Measurements from ENCODE around the gene ZFP90. TPM values are rescaled to one million over a fixed set of nuclear protein-coding genes. Genes with fewer than 3 reads are reported as not detected.
"Not testable (repeated sequence)": the region's sequence is repeated elsewhere in the genome, so short reads cannot be mapped to it uniquely, and the experiment has no call there.

Gene ZFP90
- polyA plus RNA-seq (2012; ENCODE audit: missing spikeins) = 15.0 TPM

- TF ChIP-seq POLR2A (IDR thresholded peaks at IDR 0.05; ENCODE audit: low read depth, low read length) (peak; percentile 65; the same call in 1 of the 2 replicates), POLR2AphosphoS5 (IDR thresholded peaks at IDR 0.05; ENCODE audit: low read depth, low read length) (peak; percentile 36; the same call in 1 of the 2 replicates), TAF1 (IDR thresholded peaks at IDR 0.05; ENCODE audit: borderline replicate concordance, low read depth, low read length) (0 out of 2 replicates have a peak, but pooled peaks have one; percentile 45)
- FAIRE-seq = peak; percentile 86
- DNase-seq (ENCODE audit: insufficient read length) = peak; percentile 97
These were observed at the start of gene ZFP90 for GRCh38 chr16:68538880-68539701. Gene ZFP90, plus strand, starts transcription at chr16:68539291. Its CDS starts 502 bp downstream, at chr16:68539793.

- TF ChIP-seq TAF1 (IDR thresholded peaks at IDR 0.05; ENCODE audit: borderline replicate concordance, low read depth, low read length) = no peak
- TF ChIP-seq POLR2A (IDR thresholded peaks at IDR 0.05; ENCODE audit: low read depth, low read length) = no peak
- DNase-seq (ENCODE audit: insufficient read length) (no peak), FAIRE-seq (no peak)
These were observed 48.7 kb upstream of the ZFP90 start for GRCh38 chr16:68490358-68490757.

DNA sequence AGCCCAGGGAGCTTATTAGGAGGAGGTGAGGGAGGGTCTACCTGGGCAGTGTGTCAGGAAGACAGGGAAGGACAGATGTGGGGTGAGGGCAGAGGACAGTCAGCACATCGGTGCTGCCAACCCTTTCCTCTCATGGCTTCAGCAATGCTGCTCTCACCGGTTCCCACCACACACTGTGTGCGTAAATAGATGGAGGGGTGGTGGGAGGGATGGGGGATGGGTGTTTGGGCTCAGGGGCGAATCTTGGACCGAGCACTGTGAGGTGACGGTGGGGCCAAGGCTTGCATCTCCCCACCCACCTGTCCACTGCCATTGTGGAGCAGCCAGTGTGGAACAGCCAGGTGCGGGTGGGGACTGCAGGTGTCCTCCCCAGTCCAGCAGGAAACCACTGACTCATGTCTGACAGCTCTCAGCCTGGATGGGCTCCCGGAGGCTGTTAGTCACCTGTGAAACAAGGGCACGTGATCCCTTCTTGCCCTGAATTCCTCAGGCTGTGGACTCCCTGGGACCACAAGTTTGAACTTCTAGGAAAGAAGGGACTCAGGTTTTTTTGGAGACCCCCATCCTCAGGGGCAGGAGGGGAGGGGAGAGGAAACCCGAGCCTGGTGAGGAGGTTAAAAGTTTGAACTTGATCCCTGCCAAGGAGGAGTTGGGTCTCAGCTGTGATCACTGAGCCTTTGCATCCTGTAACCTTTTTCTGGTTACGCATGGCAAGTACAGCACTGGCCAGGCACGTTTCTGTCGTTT lies 48.1 kb upstream of the ZFP90 start:
- DNase-seq (ENCODE audit: insufficient read length) (peak; percentile 42), FAIRE-seq (peak; percentile 87)
- no peak for TF ChIP-seq TAF1 (IDR thresholded peaks at IDR 0.05; ENCODE audit: borderline replicate concordance, low read depth, low read length)
- no peak for TF ChIP-seq POLR2A (IDR thresholded peaks at IDR 0.05; ENCODE audit: low read depth, low read length)
- TF ChIP-seq POLR2AphosphoS5 (IDR thresholded peaks at IDR 0.05; ENCODE audit: low read depth, low read length) = no peak

GRCh38 chr16:68491576-68491950 lies 47.5 kb upstream of the ZFP90 start:
- FAIRE-seq (no peak), DNase-seq (ENCODE audit: insufficient read length) (no peak)
- TF ChIP-seq TAF1 (IDR thresholded peaks at IDR 0.05; ENCODE audit: borderline replicate concordance, low read depth, low read length) (no peak), POLR2AphosphoS5 (IDR thresholded peaks at IDR 0.05; ENCODE audit: low read depth, low read length) (no peak), POLR2A (IDR thresholded peaks at IDR 0.05; ENCODE audit: low read depth, low read length) (no peak)

GRCh38 chr16:68492151-68492542 lies 46.9 kb upstream of the ZFP90 start:
- TF ChIP-seq POLR2A (IDR thresholded peaks at IDR 0.05; ENCODE audit: low read depth, low read length) = no peak
- FAIRE-seq = no peak
- DNase-seq (ENCODE audit: insufficient read length) = no peak

DNA sequence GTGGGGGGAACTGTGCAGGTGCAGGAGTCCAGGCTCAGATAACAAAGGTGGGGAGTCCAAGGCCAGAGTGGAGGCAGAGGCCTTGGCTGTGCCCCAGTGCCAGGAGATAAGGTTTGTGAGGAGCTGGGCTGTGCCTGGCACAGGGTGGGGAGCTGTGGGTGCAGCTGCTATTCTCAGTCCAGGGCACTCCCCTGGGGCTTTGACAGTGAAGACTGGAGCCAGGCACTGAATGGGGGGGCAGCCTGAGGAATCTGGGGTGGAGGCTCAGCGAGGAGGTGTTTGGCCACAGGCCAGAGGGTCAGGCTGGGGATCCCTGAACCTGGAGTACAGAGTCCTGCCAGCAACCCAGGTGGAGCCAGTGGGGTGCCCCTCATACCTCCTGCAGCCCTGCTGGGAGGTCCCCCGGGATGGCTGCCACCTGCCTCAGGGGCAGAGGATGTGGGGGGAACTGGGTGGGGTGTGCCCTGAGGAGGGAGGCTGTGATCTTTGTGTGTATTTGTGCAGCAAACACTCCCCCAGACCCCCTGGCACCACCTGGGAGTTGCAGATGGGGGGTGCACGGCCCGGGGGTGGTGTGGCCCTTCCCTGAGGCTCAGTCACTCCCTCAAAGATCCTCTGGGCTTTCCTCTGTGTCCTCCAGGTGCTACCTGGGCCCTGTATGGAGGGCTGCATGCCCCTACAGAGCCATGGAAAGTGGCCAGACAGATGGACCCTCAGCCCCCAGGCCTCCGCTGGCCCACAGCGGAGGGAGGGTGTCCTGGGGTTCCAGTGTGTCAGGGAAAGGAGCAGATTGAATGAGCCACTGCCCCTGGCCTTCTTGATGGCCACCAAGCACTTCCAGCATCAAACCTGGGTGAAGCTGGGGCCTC lies 46.3 kb upstream of the ZFP90 start:
- no peak for TF ChIP-seq POLR2A (IDR thresholded peaks at IDR 0.05; ENCODE audit: low read depth, low read length)
- no peak for TF ChIP-seq POLR2AphosphoS5 (IDR thresholded peaks at IDR 0.05; ENCODE audit: low read depth, low read length)
- TF ChIP-seq TAF1 (IDR thresholded peaks at IDR 0.05; ENCODE audit: borderline replicate concordance, low read depth, low read length) = no peak
- FAIRE-seq (no peak), DNase-seq (ENCODE audit: insufficient read length) (no peak)

GRCh38 chr16:68493412-68494070 lies 45.5 kb upstream of the ZFP90 start:
- DNase-seq (ENCODE audit: insufficient read length) (no peak), FAIRE-seq (no peak)
- TF ChIP-seq POLR2A (IDR thresholded peaks at IDR 0.05; ENCODE audit: low read depth, low read length) (no peak), TAF1 (IDR thresholded peaks at IDR 0.05; ENCODE audit: borderline replicate concordance, low read depth, low read length) (no peak)

- not testable (repeated sequence) for FAIRE-seq
These were observed 44.8 kb upstream of the ZFP90 start for GRCh38 chr16:68494261-68494660.

GRCh38 chr16:68496689-68497088 lies 42.4 kb upstream of the ZFP90 start:
- no peak for DNase-seq (ENCODE audit: insufficient read length)
- TF ChIP-seq POLR2AphosphoS5 (IDR thresholded peaks at IDR 0.05; ENCODE audit: low read depth, low read length) (no peak), TAF1 (IDR thresholded peaks at IDR 0.05; ENCODE audit: borderline replicate concordance, low read depth, low read length) (no peak), POLR2A (IDR thresholded peaks at IDR 0.05; ENCODE audit: low read depth, low read length) (no peak)
- FAIRE-seq = no peak

More at GRCh38 chr16:68494261-68494660, 44.8 kb upstream of the ZFP90 start:
- not testable (repeated sequence) for DNase-seq (ENCODE audit: insufficient read length)

DNA sequence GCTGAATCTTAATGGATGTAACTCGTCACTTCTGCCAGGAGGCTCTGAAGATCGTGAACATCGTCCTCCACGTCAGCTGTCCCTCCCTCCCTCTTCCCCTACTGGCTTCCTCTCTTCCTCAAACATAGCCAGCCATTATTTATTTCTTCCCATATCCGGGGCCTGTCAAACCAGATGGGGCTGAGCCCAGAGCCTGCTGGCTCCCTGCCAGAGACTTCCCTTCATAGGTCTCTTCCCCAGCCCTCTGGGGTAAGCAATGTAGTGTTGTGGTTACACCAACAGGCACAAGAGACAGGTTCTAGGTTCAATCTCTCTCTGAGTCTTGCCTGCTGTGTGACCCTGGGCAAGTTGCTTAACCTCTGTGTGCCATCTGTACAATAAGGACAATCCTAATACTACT lies 40.1 kb upstream of the ZFP90 start:
- DNase-seq (ENCODE audit: insufficient read length) (no peak), FAIRE-seq (no peak)
- TF ChIP-seq POLR2A (IDR thresholded peaks at IDR 0.05; ENCODE audit: low read depth, low read length) = no peak
- no peak for TF ChIP-seq TAF1 (IDR thresholded peaks at IDR 0.05; ENCODE audit: borderline replicate concordance, low read depth, low read length)
- no peak for TF ChIP-seq POLR2AphosphoS5 (IDR thresholded peaks at IDR 0.05; ENCODE audit: low read depth, low read length)

DNA sequence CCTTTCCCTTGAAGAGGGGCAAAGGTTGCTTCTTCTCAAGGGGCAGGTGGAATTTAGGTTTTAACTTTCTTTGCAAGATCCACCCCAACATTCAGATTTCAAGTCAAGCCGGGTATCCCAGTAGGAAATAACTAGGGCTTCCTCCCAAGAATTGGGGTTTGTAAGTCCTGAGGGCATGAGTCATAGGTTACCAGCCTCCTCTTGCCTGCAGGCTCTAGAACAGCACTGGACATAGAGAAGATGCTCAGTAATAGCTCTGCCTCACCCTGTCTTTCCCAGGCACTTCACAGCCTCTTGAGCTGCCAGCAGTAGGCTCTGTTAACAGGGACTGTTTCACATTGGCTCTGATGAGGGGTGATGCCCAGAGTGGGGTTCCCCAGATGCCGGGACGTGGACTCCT lies 35.8 kb upstream of the ZFP90 start:
- DNase-seq (ENCODE audit: insufficient read length) (no peak), FAIRE-seq (no peak)
- TF ChIP-seq POLR2AphosphoS5 (IDR thresholded peaks at IDR 0.05; ENCODE audit: low read depth, low read length) (no peak), TAF1 (IDR thresholded peaks at IDR 0.05; ENCODE audit: borderline replicate concordance, low read depth, low read length) (no peak), POLR2A (IDR thresholded peaks at IDR 0.05; ENCODE audit: low read depth, low read length) (no peak)
